Suppressor macrophage treated with lipopolysaccharide for 4 hours (primary cell): ENCODE results near the gene SLC1A4.
"Not testable (repeated sequence)": the region's sequence is repeated elsewhere in the genome, so short reads cannot be mapped to it uniquely, and the experiment has no call there.

Source experiments
- DNase-seq: peaks from one replicate; pipeline ENCODE4 v3.0.0-alpha.2; 2020

SLC1A4 gene

DNA sequence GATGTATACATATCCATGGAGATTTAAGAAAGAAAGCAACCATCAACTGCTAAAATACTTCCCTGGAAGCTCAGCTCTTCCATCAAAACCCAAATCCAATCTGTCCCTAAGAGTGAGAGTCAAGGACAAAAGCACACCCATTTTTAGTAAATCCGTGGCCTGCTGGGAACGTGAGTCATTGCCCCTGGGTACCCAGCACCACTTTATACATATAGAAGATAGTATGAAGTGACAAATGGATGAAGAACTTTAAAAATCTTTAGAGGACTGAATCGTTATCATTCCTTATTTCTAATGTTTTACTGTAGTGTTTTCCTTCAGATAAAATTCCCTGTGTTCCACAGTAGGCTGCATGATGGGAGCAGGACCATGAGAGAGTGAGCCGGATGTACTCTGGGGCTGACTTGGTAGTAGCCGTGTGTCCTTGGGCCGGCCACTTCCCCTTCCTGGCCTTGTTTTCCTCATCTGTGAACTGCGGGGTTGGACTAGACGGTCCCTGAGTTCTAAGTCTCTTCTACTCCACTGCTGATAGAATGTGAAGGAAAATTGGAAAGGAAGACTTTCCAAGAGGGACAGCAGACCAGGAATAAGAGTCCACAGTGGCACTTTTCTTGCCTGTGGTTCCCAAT, 38.5 kb downstream of the SLC1A4 start:
- DNase-seq: peak; percentile 56

DNA sequence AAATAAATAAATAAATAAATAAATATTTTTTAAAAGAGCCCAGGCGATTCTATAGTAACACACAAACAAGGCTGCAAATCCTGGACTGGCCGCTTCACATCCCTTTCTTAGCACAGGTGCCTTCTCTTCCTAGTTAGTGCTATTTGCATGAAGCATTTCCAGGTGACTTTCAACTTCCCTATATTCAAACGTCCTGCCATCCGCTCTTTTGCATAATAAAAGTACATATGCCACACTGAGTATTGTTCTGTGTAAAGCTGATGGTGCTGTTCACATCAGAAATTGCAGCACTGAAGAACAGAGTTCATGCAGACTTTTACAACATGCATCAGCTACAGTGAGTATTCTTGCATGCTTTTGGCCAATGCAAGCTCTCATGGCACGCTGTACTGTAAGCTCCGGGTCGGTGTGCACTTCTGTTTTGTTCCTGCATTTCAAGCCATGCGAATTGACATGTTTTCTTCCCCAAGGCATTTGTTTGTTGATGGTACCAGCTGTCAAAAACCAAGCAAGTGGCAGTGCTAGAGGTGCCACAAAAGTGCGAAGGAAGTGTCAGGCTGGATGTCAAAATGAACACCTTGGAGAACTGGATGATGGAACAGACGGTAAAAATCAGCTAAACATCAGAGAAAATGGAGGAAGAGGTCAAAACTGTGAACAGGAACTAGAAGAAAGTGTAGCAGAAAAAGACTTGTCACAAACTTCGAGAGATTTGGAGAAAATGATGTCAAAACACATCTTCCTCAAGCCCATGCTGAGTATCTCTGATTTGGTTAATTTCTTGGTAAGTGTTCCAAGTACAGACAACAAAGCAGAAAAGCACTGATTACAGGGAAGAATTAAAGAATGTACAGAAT, 41.5 kb downstream of the SLC1A4 start:
- DNase-seq: no peak

DNA sequence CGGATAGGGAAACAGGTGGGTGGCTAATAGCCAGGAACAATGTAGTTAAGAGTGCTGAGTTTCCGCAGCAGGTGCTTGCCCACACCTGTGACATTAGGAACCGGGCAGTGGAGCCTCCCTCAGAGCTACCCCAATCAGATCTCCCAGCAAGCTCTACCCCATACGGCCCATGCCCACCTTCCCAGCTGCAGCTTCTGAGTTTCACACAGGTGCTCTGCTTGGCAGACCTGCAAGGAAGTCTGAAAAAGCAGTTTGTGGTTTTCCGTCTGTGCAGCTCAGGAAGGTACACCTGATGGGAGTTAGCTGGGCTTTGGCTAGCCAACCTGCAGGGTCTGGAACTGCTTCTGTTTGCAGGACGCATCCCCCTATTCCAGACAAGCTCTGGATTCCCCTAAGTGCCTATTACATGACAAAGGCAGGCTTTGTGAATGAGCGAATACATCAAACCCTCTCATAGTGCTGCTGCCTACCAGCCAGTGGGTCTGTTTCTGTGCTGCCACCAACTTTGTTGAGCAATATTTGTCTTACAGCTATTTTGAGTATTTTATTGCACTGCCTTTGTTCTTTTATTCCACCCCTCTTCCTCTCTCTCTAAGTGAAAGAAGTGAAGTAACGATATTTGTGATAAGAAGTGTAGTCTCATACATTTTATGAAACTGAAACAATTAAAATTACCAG, 42.3 kb downstream of the SLC1A4 start:
- DNase-seq: no peak

DNA sequence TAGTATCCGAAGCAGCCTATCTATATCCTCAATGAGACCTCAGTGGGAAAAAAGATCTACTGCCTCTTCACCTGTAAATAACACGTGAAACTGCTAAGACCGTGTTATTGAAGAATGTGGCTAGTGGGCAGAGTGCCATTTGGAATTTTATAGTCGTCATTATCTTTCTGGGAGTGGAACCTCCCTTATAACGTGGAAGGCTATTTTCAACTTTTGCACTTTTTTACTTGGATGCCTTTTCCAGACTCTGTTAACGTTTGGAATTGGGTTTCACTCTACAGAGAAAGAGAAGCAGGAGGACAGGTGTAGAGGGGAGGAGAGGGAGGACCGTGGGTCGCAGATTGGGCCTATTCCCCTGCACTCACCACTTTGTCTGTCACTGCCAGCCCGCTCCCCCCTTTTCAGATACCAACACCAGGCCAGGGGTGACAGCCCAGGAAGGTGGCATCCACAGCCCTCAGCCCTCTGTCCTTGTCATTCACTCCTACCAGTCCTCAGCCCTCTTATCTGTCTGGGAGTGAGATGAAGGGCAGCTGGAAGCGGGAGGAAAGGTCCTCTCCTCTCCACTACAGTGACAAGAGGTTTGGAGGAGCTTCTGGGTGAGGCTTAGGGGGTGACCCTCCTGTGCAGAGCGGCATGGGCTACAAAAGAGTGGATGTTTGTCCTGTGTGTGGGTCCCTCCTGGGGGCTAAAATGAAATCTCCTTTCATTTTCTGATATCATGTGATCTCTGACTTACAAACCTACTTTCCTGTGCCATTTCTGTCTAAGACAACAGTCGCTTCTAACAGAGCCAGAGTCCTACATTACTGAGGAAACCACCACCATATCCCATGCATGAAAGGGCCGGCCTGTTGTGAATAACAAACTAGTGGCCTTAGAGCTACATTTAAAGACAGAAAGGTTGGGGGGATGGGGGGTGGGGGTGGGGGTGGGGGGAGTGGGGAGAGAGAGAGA, 43.1 kb downstream of the SLC1A4 start:
- no peak for DNase-seq

DNA sequence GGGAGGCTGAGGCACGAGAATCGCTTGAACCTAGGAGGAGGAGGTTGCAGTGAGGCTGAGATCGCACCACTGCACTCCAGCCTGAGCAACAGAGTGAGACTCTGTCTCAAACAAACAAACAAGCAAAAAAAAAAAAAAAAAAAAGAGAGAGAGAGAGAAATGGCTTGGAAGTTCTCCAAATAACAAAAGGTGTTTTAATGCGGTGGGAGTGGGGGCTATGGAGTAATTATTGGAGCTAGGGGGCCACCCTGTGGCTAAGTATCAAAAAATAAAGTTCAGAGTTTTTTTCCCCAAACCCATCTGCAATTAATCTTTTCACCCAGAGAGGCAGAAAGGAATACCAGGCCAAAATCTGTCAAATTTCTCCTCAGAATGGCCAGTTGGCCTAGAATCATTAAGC, 44.0 kb downstream of the SLC1A4 start:
- DNase-seq: peak; percentile 33

DNA sequence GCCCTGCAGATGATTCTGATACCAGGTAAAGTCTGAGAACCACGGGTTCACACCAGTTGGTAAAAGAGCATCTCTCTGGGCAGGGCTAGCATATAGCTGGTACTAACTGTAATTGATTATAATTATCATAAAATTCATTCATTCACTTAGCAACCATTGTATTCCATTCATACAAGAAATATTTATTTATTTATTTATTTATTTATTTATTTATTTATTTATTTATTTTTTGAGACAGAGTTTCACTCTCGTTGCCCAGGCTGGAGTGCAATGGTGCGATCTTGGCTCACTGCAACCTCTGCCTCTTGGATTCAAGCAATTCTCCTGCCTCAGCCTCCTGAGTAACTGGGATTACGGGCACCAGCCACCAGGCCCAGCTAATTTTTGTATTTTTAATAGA, 44.5 kb downstream of the SLC1A4 start:
- not testable (repeated sequence) for DNase-seq

DNA sequence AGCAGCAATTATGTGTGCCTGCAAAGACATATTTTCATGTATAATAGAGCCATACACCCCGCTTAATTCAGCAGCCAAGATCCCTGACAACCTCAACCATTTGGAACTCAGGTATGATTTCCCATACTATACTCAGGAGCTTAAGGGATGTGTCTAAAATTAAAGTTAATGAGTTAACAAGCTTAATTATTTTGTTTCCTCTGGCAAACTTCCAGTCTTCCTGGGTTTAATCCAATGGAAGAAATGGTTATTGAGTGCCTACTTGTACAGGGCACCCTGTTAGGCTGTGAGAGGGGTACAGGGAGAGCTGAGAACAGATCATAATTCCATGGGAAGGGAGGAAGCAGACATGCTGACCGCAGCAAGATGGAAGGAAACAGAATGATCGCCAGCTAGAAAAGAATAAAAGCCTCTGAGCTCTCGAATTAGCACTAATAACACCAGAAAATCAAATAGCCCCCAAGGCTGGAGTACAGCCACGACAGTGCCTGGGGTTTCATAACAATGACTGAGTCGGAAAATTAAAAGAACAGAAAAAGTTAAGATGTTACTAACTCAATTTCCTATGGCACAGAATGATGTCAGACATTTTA, 46.2 kb downstream of the SLC1A4 start:
- no peak for DNase-seq

DNA sequence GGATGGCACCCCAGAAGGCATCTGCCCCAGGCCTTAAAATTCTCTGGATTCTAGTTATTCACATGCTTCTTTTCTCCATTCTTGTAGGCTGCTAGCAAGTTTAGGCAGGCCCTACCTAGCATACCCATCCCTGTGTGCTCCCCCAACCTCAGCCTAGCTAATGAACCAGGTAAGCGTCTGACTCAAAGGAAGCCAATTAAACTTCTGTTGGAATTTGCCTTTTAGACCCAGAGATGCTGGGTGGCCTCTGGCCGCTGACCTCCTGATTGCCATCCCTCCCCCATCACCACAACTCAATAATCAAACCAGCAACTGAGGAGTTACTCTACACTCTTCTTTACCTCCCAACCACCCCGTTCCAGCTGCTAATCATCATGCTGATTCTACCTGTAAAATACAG, 48.0 kb downstream of the SLC1A4 start:
- DNase-seq: no peak

DNA sequence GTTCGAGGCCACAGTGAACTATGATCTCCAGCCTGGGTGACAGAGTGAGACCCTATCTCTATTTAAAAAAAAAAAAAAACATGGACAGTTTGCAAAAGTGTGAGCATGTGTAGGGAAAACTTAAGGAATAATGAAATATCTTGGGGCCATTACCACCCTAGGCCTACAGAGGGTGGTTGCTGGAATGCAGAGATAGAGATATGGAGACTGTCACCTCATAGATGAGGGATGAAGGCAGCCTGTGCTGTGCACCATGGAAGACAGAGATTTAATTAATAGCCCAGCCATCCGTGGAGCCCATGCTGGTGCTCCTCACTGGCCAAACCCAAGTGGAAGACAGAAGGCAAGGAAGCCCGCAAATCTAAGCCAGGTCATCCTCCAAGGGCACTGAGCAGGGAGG, 50.4 kb downstream of the SLC1A4 start:
- no peak for DNase-seq

DNA sequence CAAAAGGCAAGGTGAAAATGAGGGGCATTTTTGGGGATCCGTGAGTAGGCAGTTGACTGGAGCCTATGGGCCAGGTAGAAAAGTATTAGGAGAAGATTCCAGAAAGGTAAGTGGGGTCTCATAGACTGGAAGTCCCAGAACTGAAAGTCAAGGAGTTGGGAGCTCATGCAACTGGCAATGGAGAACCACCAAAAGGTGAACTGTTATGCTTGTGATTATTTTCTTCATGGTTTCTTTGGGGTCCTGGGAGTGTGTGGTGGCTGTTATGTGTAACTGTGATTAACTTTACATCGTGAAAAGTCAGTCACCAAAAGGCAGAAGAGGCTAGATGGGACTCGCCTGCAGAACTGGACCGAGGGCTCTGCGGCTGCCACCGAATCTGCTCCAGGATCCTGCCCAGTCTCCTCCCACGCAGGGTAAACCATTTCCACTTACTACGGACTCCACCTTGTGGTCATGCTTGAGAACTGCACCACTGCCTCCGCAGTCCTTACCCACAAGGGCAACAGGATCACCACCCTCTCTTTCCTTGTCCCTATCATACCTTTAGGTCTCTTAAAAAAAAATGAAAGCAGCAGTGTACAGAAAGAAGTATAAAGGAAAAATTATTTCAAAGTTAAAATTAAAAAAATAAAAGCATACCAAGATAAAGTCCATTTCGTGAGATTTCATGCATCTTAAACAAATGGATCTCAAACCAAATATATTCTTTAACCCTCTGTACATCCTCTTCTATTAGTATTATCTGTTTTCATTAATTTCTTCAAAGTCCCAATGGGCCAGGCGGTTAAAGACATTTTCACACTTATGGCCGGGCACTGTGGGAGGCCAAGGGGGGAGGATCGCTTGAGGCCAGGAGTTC, 51.4 kb downstream of the SLC1A4 start:
- peak; percentile 94 for DNase-seq

DNA sequence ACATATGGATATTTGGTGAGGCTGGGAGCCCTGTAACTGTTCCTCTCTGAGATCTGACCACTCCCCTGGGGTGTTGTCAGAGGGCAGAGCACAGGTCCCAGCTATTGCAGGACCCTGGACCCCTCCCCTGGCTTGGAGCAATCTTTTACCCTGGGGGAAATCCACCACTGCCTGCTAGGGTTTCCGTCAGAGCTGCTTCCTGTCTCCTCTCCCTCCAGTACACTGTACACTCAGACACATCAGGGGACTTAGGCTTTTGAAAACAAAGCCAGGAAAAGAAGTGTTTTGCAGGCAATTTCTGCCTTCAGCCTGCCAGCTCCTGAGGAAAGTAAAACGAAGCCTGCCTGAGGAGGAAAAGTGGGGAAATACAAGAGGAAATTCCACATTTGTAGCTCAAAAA, 53.8 kb downstream of the SLC1A4 start:
- no peak for DNase-seq

DNA sequence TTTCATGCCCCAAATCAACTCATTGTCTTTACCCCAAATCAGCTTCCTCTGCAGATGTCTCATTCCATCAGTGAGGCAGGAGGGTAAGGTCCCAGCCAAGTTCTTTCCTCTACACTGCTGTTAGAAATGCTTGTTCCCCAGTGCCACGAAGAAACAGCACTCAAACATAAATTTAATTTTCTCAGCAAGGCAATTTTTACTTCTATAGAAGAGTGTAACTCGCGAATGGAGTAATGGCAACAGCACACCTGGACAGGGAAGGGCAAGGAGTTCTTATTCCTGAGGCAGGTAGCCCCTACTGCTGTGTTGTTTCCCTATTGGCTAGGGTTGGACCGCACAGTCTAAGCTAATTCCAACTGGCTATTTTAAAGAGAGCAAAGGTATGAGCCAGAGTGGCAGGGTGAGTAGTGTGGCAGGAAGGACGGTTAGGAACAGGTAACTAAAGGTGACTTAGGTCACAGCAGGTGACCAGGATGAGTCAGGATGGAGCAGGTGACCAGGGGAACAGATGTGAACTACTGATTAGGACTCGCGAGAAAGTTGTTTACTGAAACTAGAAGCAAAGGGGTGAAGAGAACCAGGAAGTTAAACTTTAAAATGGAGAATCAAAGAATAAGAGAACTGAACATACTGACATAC, 55.0 kb downstream of the SLC1A4 start:
- DNase-seq: no peak

DNA sequence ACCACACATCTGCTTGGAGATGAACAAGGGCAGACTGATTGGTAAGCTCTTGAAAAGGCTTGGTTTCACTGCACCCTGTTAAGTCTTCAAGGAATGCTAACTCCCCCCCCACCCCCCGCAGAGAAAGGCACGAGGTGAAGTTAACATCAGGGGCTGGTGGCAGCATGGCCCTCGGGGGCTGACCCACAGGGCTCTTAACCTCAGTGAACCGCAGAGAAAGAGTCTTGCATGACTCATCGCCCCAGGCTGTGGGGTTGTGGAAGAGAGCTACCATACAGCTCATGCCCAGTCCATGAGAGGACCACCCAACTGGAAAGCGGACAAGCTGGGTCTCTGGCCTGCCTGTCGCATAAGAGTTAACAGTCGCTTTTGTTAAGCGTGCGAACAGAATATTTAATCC, 56.5 kb downstream of the SLC1A4 start:
- no peak for DNase-seq

DNA sequence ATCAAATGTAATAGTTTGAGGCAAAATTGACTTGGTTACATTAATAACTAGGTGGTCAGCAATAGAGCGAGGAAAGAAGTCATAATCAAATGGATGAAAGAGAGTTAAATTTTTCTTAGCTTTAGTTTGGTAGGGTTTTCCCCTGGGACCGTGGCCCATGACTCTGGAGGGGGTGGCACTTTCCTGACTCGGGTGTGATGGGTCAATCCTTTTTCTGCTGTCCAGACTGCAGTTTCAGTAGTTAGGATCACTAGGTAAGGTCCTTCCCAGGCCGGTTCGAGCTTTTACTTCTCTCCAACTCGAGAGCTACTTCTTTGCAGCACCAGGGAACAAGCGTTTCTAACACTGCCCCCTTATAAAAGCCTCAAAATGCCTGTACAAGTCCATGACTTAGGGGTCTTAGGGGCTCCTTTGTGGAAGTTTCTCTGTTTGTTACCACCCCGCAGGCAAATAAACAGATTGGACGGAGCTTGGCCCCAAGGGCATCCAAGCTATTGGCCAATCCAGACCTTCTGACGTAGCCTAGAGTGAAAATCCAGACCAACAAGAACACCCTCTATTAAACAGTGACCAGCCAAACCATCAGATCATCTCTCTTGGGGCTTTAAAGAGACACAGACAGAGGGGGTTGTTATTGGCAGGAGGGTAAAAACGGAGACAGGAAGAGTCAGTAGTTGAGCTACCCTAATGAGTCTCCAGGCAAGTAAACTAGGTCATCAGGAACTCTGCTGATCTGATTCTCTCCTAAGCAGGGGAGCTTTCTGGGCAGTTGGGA, 57.6 kb downstream of the SLC1A4 start:
- no peak for DNase-seq

DNA sequence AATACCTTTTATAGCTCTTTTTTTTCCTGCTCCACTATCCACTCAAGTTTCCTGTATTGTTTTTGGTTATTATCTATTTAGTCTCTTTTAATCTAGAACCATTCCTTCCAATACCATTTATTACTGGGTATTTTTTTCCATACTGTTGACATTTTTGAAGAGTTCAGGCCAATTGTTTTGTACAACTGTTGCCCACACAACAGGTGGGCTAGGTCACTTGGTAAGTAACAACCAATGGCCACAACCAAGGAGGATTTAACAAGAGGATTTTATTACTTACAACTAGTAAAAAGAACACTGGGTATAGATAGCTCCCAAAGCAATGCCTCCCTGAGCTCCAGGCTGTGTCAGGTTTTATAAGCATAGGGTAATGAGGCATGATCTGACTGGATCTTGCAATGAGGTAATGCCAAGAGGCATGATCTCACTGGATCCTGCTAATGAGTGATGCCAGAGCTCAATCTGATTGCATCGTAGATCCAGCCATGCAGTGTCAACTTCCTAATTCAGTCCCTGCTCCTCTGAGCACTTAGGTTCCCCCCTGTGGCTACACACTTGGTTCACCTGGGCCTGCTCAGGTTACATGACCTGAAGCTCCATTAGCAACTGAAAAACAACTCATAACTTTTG, 59.9 kb downstream of the SLC1A4 start:
- DNase-seq: peak; percentile 47

DNA sequence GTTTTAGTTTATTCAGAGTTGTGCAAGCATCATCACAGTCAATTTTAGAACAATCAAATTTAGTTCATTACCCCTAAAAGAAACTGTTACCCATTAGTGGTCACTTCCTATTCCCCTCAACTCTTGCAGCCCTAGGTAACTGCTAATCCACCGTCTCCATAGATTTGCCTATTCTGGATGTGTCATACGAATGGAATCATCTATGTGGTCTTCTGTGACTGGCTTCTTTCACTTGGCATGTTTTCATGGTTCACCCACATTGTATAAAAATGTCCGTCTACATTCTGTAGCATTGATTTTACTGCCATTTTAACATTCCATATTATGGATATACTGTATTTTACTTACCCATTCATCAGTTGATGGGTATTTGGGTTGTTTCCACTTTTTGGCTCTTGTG, 61.7 kb downstream of the SLC1A4 start:
- no peak for DNase-seq

DNA sequence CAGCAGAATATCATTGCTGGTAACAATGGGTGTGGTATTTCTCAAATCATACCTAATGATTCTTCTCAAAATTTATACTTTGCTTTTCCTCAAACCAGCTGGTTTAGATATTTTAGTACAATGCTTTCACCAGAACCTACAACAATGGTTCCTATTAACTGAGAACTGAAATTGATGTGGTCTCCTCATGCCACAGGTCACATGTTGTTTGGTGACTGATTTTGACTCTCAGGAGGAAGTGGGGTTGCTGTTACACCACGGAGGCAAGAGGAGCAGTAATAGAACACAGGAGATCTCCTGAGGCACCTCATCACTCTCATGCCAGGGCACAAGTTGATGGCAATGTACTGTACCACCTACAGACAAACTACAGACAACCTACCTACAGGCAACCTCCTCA, 64.0 kb downstream of the SLC1A4 start:
- peak; percentile 84 for DNase-seq

DNA sequence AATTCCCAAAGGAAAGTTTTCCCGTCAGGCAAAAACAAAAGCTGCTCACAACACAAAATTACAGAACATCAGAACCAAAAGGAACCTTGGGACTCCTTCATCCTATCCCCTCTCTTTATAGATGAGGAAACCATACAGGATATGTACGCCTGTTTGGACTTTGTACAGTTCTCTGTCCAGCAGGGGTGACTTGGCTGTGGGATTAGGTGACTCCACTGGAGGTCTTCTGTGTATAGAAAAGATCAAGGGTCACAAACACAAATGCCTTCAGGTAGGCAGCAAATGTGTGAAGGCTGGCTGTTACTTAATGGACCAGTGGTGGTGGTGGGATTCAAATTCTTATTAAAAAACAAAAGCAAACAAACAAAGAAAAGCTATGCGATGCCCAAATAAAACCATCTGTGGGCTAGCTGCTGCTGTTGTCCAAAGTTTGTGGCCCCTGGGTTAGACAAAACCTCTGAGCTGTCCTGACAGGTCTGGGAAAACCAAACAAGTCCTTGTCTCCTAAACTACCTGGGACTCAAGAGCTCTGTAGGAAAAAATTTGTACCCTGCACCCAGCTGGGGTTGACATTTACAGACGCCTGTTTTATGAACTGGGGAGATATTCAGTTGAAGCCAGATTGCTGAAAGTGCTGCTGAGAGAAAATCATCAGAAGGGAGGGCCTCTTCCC, 65.7 kb downstream of the SLC1A4 start:
- DNase-seq: no peak
